Bronchial epithelial cell (primary cell): ENCODE results near the gene HDC. TPM values are rescaled to one million over a fixed set of nuclear protein-coding genes. Genes with fewer than 3 reads are reported as not detected.

ENCODE experiments used
- DNase-seq: peaks from one replicate; pipeline ENCODE4 v3.0.0-alpha.2; 2010; ENCODE audit warnings: low read depth
- FAIRE-seq: peaks from 2 replicates; lab custom pipeline; 2011; peaks lifted over from hg19 to GRCh38; lab: Jason Lieb, UNC
- H3K27me3 ChIP-seq: 2 replicates; pipeline ENCODE4 v1.5.1; 2011; ENCODE audit warnings: low read length; ENCODE audit not compliant: control insufficient read depth, insufficient read depth
- H3K36me3 ChIP-seq: 2 replicates; pipeline ENCODE4 v1.5.1; 2011; ENCODE audit warnings: low read length; ENCODE audit not compliant: control insufficient read depth, insufficient read depth
- H3K4me3 ChIP-seq: 2 replicates; pipeline ENCODE4 v1.5.1; 2011; ENCODE audit warnings: mild to moderate bottlenecking, low read depth, low read length, control low read depth
- total RNA-seq: library from RNA; depleted of rRNA; stranded (reverse); fragments of >200 nt; gene quantifications from 2 replicates; pipeline ENCODE4 v1.2.1, GENCODE V29; 2014
- TF ChIP-seq, protein P1 (sequence below): IDR thresholded peaks from 2 replicates; pipeline ENCODE4 v1.5.1; 2011; ENCODE audit warnings: mild to moderate bottlenecking, moderate library complexity, low read length, control low read depth, inconsistent platforms; ENCODE audit not compliant: insufficient read depth, severe bottlenecking

The HDC gene
- total RNA-seq, 1 donor from 2014 or later: not detected

DNA sequence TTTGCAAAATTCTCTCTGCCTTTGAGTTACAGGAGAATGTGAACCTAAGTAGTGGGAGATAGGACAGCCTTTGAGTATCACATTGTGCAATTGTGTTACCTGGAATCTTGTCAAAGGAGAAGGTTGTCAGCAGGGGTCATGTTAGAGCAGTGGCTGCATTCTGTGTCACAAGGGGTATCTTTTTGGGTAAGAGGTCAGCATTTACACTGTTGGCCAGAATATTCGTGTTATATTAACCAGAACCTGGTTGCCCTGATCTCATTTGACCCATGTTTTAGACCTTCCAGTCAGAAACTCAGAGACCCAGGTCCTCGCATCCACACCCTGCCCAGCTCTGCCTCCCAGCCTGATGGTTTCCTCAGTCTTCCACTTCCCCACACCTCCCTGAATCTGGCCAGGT, 27.3 kb downstream of the HDC start:
- H3K4me3 ChIP-seq: no peak overlapping the region
- no peak for FAIRE-seq
- TF ChIP-seq, protein P1, sequence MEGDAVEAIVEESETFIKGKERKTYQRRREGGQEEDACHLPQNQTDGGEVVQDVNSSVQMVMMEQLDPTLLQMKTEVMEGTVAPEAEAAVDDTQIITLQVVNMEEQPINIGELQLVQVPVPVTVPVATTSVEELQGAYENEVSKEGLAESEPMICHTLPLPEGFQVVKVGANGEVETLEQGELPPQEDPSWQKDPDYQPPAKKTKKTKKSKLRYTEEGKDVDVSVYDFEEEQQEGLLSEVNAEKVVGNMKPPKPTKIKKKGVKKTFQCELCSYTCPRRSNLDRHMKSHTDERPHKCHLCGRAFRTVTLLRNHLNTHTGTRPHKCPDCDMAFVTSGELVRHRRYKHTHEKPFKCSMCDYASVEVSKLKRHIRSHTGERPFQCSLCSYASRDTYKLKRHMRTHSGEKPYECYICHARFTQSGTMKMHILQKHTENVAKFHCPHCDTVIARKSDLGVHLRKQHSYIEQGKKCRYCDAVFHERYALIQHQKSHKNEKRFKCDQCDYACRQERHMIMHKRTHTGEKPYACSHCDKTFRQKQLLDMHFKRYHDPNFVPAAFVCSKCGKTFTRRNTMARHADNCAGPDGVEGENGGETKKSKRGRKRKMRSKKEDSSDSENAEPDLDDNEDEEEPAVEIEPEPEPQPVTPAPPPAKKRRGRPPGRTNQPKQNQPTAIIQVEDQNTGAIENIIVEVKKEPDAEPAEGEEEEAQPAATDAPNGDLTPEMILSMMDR: no peak
- no peak for DNase-seq
- no peaks in the 10 kb centered on the region for H3K27me3 ChIP-seq
- H3K36me3 ChIP-seq: no peaks in the 10 kb centered on the region

DNA sequence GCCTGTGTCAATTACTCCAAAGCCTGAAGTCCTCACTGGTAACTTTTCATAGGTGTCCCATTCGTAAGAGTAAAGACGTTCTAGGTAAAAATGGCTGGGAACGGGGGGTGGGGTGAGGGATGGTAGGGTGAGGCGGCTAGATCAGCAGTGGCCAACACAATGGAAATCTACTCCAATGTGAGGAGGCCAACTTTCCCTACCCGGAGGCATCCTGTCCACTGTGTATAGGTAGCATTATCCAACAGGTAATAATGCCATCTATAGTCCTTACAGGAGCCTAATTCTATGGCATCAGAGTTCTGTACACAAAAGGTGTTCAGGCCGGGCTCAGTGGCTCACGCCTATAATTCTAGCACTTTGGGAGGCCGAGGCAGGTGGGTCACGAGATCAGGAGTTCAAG, 29.1 kb downstream of the HDC start:
- no peak for DNase-seq
- no peak overlapping the region for H3K4me3 ChIP-seq
- no peak for FAIRE-seq
- no peaks in the 10 kb centered on the region for H3K36me3 ChIP-seq
- no peaks in the 10 kb centered on the region for H3K27me3 ChIP-seq
- TF ChIP-seq, protein P1: no peak

GRCh38 chr15:50235794-50236193, 29.7 kb downstream of the HDC start:
- DNase-seq (no peak), FAIRE-seq (no peak)
- Histone ChIP-seq H3K27me3 (no peaks in the 10 kb centered on the region), H3K4me3 (no peak overlapping the region), H3K36me3 (no peaks in the 10 kb centered on the region)
- TF ChIP-seq, protein P1: no peak

- TF ChIP-seq, protein P1: peak; percentile 10
- Histone ChIP-seq H3K27me3 (no peaks in the 10 kb centered on the region), H3K4me3 (no peak overlapping the region), H3K36me3 (no peaks in the 10 kb centered on the region)
- FAIRE-seq (no peak), DNase-seq (peak; percentile 37)
Measured at GRCh38 chr15:50234764-50235163, 30.8 kb downstream of the HDC start.

- TF ChIP-seq, protein P1: no peak
- no peaks in the 10 kb centered on the region for H3K36me3 ChIP-seq
- no peaks in the 10 kb centered on the region for H3K27me3 ChIP-seq
- no peak for FAIRE-seq
- no peak overlapping the region for H3K4me3 ChIP-seq
- no peak for DNase-seq
Measured at GRCh38 chr15:50233192-50233736, 32.3 kb downstream of the HDC start.

- no peak for FAIRE-seq
- TF ChIP-seq, protein P1: no peak
- no peak for DNase-seq
- Histone ChIP-seq H3K27me3 (no peaks in the 10 kb centered on the region), H3K4me3 (no peak overlapping the region), H3K36me3 (no peaks in the 10 kb centered on the region)
Measured at GRCh38 chr15:50232791-50233190, 32.7 kb downstream of the HDC start.
